ENCODE data around the gene FAM83D.

GRCh38 chr20:38882600-38882999 lies 43.6 kb upstream of the FAM83D start:
- TF ChIP-seq CTCF (IDR thresholded peaks at IDR 0.05) (no peak), POLR2AphosphoS5 (IDR thresholded peaks at IDR 0.05) (no peak), POLR2A (IDR thresholded peaks at IDR 0.05; ENCODE audit: low read depth) (no peak)

All from esophagus muscularis mucosa (tissue), 3 donors.